ENCODE data around the gene CNNM1.

The CNNM1 gene

DNA sequence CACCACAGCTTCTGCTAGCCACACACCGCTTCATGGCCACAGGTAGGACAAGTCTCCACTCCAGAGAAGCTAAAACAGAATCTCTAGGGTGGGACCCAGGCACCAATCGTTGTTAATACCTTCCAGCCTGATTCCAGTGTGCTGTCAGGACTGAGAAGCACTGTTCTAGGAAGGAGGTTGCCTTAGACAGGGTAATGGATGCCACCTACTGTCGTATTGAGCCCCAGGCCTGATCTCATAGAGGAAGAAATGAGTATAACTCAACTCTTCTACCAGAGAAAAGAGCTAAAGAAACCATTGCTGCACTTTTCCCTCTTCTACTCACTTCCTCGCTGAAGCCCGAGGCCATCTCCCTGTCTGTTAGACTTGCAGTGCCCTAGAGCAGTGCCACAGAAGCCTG is 31.8 kb downstream of the CNNM1 start:
- Histone ChIP-seq H3K4me1 (ENCODE audit: control insufficient read depth, low read length) (no peaks in the 10 kb centered on the region), H3K79me2 (ENCODE audit: control insufficient read depth, low read length) (no peaks in the 10 kb centered on the region), H3K27ac (ENCODE audit: low read depth, low read length) (no peak overlapping the region), H4K20me1 (ENCODE audit: control insufficient read depth, insufficient read depth, low read depth, low read length) (no peaks in the 10 kb centered on the region), H3K27me3 (ENCODE audit: control insufficient read depth, low read length) (peaks cover 24% of the 10 kb centered on the region), H3K9me2 (replicated peaks; ENCODE audit: control insufficient read depth, low read length) (no peaks in the 10 kb centered on the region), H3K9me3 (ENCODE audit: control insufficient read depth, insufficient read depth, low read length) (no peaks in the 10 kb centered on the region), H3K4me3 (ENCODE audit: low read length) (no peak overlapping the region), H3K36me3 (ENCODE audit: control insufficient read depth, low read length) (no peaks in the 10 kb centered on the region), H3F3A (ENCODE audit: control insufficient read depth, insufficient read depth) (no peaks in the 10 kb centered on the region), H3K4me2 (ENCODE audit: low read length) (no peak overlapping the region)
- no peak for TF ChIP-seq EZH2phosphoT487 (IDR thresholded peaks at IDR 0.05; ENCODE audit: borderline replicate concordance, low read length)
- TF ChIP-seq, protein P1, sequence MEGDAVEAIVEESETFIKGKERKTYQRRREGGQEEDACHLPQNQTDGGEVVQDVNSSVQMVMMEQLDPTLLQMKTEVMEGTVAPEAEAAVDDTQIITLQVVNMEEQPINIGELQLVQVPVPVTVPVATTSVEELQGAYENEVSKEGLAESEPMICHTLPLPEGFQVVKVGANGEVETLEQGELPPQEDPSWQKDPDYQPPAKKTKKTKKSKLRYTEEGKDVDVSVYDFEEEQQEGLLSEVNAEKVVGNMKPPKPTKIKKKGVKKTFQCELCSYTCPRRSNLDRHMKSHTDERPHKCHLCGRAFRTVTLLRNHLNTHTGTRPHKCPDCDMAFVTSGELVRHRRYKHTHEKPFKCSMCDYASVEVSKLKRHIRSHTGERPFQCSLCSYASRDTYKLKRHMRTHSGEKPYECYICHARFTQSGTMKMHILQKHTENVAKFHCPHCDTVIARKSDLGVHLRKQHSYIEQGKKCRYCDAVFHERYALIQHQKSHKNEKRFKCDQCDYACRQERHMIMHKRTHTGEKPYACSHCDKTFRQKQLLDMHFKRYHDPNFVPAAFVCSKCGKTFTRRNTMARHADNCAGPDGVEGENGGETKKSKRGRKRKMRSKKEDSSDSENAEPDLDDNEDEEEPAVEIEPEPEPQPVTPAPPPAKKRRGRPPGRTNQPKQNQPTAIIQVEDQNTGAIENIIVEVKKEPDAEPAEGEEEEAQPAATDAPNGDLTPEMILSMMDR (IDR thresholded peaks at IDR 0.05; ENCODE audit: low read depth, low read length, poor library complexity, severe bottlenecking) = no peak

GRCh38 chr10:99364125-99364524 is 35.0 kb downstream of the CNNM1 start:
- TF ChIP-seq, protein P1 (IDR thresholded peaks at IDR 0.05; ENCODE audit: low read depth, low read length, poor library complexity, severe bottlenecking) = no peak
- no peak for TF ChIP-seq EZH2phosphoT487 (IDR thresholded peaks at IDR 0.05; ENCODE audit: borderline replicate concordance, low read length)
- H3K9me3 ChIP-seq (ENCODE audit: control insufficient read depth, insufficient read depth, low read length) = no peaks in the 10 kb centered on the region
- no peaks in the 10 kb centered on the region for H3F3A ChIP-seq (ENCODE audit: control insufficient read depth, insufficient read depth)
- no peaks in the 10 kb centered on the region for H3K79me2 ChIP-seq (ENCODE audit: control insufficient read depth, low read length)
- H3K27me3 ChIP-seq (ENCODE audit: control insufficient read depth, low read length) = peaks cover 22% of the 10 kb centered on the region
- no peak overlapping the region for H3K4me3 ChIP-seq (ENCODE audit: low read length)
- no peaks in the 10 kb centered on the region for H3K36me3 ChIP-seq (ENCODE audit: control insufficient read depth, low read length)
- no peak overlapping the region for H3K27ac ChIP-seq (ENCODE audit: low read depth, low read length)
- no peaks in the 10 kb centered on the region for H4K20me1 ChIP-seq (ENCODE audit: control insufficient read depth, insufficient read depth, low read depth, low read length)
- H3K4me2 ChIP-seq (ENCODE audit: low read length) = no peak overlapping the region
- no peaks in the 10 kb centered on the region for H3K9me2 ChIP-seq (replicated peaks; ENCODE audit: control insufficient read depth, low read length)
- no peaks in the 10 kb centered on the region for H3K4me1 ChIP-seq (ENCODE audit: control insufficient read depth, low read length)

DNA sequence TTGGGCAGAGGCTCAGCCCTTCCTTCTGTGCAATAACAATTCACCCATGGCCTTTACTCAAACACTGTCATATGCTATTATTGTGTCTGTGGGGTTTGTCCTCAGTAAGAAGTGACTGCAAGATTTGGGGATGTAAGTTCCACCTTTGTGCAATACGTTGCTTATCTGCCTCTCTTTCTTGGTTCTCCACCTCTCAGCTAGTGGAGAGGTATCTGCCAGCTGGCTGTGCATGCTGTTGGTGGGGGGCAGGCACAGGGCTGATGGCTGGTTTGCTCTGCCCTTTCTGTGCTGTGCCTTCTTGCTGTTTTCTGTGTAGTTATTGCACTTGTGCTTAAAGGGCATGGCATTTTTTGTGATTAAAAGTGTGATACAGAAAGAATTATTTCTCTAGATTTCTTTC is 36.2 kb downstream of the CNNM1 start:
- H3K36me3 ChIP-seq (ENCODE audit: control insufficient read depth, low read length) = no peaks in the 10 kb centered on the region
- no peaks in the 10 kb centered on the region for H4K20me1 ChIP-seq (ENCODE audit: control insufficient read depth, insufficient read depth, low read depth, low read length)
- no peaks in the 10 kb centered on the region for H3K9me3 ChIP-seq (ENCODE audit: control insufficient read depth, insufficient read depth, low read length)
- H3K4me2 ChIP-seq (ENCODE audit: low read length) = no peak overlapping the region
- no peaks in the 10 kb centered on the region for H3K9me2 ChIP-seq (replicated peaks; ENCODE audit: control insufficient read depth, low read length)
- no peaks in the 10 kb centered on the region for H3K79me2 ChIP-seq (ENCODE audit: control insufficient read depth, low read length)
- no peak overlapping the region for H3K4me3 ChIP-seq (ENCODE audit: low read length)
- H3K4me1 ChIP-seq (ENCODE audit: control insufficient read depth, low read length) = no peaks in the 10 kb centered on the region
- H3K27ac ChIP-seq (ENCODE audit: low read depth, low read length) = no peak overlapping the region
- TF ChIP-seq, protein P1 (IDR thresholded peaks at IDR 0.05; ENCODE audit: low read depth, low read length, poor library complexity, severe bottlenecking) = no peak
- TF ChIP-seq EZH2phosphoT487 (IDR thresholded peaks at IDR 0.05; ENCODE audit: borderline replicate concordance, low read length) = no peak
- peaks cover 17% of the 10 kb centered on the region for H3K27me3 ChIP-seq (ENCODE audit: control insufficient read depth, low read length)
- H3F3A ChIP-seq (ENCODE audit: control insufficient read depth, insufficient read depth) = no peaks in the 10 kb centered on the region

- Histone ChIP-seq H3K4me1 (ENCODE audit: control insufficient read depth, low read length) (no peaks in the 10 kb centered on the region), H3F3A (ENCODE audit: control insufficient read depth, insufficient read depth) (no peaks in the 10 kb centered on the region), H3K36me3 (ENCODE audit: control insufficient read depth, low read length) (no peaks in the 10 kb centered on the region), H3K27ac (ENCODE audit: low read depth, low read length) (no peak overlapping the region), H3K4me3 (ENCODE audit: low read length) (no peak overlapping the region), H3K9me2 (replicated peaks; ENCODE audit: control insufficient read depth, low read length) (no peaks in the 10 kb centered on the region), H3K9me3 (ENCODE audit: control insufficient read depth, insufficient read depth, low read length) (no peaks in the 10 kb centered on the region), H3K27me3 (ENCODE audit: control insufficient read depth, low read length) (peaks cover 16% of the 10 kb centered on the region), H4K20me1 (ENCODE audit: control insufficient read depth, insufficient read depth, low read depth, low read length) (no peaks in the 10 kb centered on the region), H3K4me2 (ENCODE audit: low read length) (no peak overlapping the region), H3K79me2 (ENCODE audit: control insufficient read depth, low read length) (no peaks in the 10 kb centered on the region)
- no peak for TF ChIP-seq EZH2phosphoT487 (IDR thresholded peaks at IDR 0.05; ENCODE audit: borderline replicate concordance, low read length)
- TF ChIP-seq, protein P1 (IDR thresholded peaks at IDR 0.05; ENCODE audit: low read depth, low read length, poor library complexity, severe bottlenecking) = no peak
Observed at GRCh38 chr10:99365736-99366135, 36.6 kb downstream of the CNNM1 start.
